ENCODE measurements around the gene PDCD2L.
"Not testable (repeated sequence)": the region's sequence is repeated elsewhere in the genome, so short reads cannot be mapped to it uniquely, and the experiment has no call there.

Gene PDCD2L

GRCh38 chr19:34426096-34426661 lies 22.0 kb downstream of the PDCD2L start:
- DNase-seq, result no peak

DNA sequence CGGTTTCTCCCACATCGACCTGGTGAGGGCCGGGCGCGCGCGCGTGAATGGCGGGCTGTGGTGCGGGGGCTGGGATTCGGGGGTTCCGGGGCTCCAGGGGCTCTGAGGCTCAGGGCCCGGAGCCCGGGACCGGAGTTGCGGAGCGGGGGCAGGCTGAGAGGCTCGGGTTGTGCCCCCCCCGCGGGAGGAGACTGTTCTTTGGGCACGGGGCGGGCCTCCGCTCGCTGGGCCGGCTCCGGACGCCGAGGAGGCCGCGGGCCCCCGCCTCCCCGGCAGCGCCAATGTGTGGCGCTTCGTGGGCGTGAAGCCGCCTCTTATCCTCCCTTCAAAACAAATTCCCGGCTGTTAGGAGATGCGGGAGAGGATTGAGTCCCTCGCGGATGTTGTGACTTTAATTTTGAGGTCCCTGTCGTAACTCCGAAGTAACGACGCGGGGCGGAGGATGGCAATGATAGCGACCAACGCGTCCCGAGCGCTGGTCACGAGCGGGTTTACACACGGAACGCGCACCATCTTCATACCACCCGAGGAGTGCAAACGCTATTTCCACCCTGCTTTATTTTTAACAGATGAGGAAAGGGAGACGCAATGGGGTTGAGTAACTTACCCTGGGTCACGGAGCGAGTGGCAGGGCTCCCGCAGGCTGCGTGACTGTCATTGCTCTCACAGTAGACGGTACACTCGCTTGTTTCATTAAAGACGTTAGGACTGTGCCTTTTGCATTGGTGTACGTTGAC lies 24.5 kb downstream of the PDCD2L start:
- peak; percentile 36 for DNase-seq

GRCh38 chr19:34429553-34429952 lies 25.4 kb downstream of the PDCD2L start:
- DNase-seq, result no peak

- DNase-seq, result peak; percentile 58
Measured at GRCh38 chr19:34430738-34431625, 26.8 kb downstream of the PDCD2L start.

DNA sequence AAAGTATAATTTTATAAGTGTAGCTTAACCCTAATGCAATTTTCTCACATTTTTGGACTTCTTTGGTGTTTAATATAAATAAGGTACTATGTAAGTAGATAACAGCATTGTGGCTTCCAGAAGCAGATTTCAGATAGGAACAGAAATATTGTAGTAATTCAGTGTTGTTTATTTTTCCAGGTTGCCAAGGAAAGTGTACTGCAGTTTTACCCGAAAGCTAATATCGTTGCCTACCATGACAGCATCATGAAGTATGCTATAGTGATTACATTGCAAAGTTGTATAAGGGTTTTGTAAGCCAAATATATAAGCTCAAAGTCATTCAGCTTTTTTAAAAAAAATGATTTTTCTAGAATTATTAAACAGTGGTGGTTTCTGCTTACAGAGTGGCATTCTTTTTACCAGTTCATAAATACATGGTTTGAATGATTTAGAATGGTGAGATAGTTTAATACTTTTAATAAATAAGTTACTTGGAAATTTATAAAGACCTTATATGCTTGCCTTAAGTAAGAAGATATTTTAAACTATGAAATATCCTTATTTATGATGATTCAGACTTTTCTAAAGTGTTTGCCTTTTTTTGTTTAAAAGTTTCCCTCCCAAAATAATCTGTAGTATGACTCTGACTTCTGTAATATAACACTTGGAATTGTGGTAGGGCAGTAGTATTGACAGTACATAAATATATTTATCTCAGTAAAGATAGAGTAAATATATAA lies 27.6 kb downstream of the PDCD2L start:
- DNase-seq, result no peak

DNA sequence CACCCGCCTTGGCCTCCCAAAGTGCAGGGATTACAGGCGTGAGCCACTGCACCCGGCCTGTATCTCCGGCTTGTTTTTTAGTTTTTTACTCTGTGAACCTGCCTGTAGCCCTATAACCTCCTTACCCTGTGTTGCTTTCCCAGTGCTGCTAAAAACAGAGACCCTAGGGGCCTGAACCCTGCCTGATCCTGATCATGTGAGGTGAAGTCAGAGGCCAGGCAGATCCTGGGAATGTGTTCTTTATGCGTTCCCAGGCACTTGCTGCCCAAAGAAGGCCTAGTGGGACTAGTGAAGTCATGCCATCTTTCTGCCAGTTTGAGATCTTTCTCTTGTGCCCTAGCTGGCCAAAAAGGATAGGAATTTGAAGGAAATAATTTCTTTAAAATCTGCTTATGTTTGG lies 28.6 kb downstream of the PDCD2L start:
- DNase-seq, result no peak

DNA sequence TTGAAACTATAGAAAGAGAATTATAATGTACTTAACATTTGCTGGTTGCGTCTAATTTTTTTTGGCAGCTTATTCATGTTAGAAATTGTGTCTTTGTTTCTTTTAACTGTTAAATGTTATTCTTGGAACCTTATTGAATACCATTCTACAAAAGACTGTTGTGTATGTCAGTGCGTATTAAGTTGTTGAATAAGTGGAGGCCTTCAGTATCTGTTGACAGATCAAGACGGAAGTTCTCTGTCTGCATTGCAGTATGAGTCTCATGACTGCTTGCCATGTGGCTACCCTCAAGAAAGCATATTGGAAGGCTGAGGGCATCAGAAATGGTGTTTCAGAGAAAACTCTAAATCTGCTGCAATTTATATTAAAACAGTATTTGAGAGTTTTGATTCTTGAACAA lies 32.5 kb downstream of the PDCD2L start:
- no peak for DNase-seq

- no peak for DNase-seq
Measured at GRCh38 chr19:34448191-34448590, 44.0 kb downstream of the PDCD2L start.

GRCh38 chr19:34452723-34453122 lies 48.5 kb downstream of the PDCD2L start:
- DNase-seq, result no peak

DNA sequence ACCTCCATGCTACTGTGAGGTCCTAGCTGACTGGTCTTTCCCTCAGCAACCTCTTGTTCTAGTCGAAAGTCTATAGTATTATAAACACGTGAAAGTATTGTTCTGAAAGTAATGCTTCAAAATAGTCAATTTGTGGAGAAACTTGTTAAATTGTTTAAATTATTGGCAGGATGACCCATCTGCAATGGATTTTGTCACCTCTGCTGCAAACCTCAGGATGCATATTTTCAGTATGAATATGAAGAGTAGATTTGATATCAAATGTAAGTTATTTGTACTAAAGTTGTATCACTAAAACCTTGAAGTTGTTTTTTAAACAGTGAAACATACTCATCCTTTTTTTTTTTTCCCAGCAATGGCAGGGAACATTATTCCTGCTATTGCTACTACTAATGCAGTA lies 49.9 kb downstream of the PDCD2L start:
- no peak for DNase-seq

- DNase-seq, result no peak
Measured at GRCh38 chr19:34454685-34455084, 50.5 kb downstream of the PDCD2L start.

DNA sequence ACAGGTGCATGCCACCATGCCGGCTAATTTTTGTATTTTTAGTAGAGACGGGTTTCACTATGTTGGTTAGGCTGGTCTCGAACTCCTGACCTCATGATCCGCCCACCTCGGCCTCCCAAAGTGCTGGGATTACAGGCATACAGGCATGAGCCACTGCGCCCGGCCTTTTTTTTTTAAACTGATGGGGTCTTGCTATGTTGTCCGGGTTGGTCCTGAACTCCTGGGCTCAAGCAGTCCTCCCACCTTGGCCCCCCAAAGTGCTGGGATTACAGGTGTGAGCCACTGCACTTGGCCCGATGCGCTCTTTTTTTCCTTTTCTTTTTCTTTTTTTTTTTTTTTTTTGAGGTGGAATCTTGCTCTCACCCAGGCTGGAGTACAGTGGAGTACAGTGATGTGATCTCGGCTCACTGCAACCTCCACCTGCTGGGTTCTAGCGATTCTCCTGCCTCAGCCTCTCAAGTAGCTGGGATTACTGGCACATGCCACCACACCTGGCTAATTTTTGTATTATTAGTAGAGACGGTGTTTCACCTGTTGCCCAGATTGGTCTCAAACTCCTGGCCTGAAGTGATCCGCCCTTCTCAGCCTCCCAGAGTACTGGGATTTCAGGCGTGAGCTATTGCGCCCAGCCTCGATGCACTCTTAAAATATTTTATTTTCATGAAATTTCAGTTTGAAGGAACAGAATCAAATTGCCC lies 51.7 kb downstream of the PDCD2L start:
- not testable (repeated sequence) for DNase-seq

- DNase-seq, result no peak
Measured at GRCh38 chr19:34457446-34457845, 53.2 kb downstream of the PDCD2L start.

- no peak for DNase-seq
Measured at GRCh38 chr19:34458677-34459076, 54.5 kb downstream of the PDCD2L start.

DNA sequence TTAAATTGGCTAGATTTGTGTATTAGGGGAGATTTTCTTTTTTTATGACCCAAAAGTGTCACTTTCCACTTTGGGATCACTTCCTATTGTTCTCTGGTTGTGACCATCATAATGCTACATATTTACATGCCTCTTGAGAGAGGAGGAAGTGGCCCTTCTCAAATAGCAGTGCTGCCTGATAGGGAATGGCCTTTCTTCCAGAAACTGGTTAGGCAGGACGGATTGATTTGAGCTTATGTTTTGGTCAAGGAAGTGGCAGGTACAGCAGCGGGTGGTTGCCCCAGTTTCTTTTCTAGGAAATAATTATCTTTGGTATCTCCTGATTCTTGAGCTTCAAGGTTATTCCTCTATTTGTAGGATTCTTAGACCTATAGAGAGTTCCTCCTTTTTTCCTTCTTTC lies 55.4 kb downstream of the PDCD2L start:
- no peak for DNase-seq

GRCh38 chr19:34461375-34462100 lies 57.3 kb downstream of the PDCD2L start:
- no peak for DNase-seq

GRCh38 chr19:34464785-34465184 lies 60.6 kb downstream of the PDCD2L start:
- DNase-seq, result not testable (repeated sequence)

DNA sequence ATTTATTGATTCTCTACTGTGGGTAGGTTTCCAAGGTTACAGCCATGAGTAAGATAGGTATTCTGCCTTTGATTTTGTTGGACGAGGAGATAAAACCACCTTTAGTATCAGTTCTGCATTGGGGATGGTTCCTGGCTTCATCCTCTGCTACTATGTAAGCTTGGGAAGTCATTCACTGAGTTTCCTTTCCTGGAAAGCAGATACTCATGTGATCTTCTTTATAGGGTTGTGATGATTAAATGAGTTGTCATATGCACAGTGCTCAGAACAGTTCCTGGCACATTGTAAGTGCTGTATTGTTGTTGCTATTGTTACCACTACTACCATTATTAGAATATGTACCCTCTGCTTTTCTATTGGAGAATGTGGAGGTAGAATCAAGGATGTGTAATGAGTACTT lies 64.2 kb downstream of the PDCD2L start:
- DNase-seq, result no peak

DNA sequence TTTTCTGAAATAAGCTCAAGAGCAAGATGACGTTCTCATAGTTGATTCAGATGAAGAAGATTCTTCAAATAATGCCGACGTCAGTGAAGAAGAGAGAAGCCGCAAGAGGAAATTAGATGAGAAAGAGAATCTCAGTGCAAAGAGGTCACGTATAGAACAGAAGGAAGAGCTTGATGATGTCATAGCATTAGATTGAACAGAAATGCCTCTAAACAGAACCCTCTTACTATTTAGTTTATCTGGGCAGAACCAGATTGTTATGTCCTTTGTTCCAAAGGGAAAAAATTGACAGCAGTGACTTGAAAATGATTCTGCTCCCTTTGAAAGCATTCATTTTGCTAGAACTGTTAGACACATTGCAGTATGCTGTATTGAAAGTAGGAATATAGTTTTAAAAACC lies 64.8 kb downstream of the PDCD2L start:
- not testable (repeated sequence) for DNase-seq

- no peak for DNase-seq
Measured at GRCh38 chr19:34471906-34472700, 67.9 kb downstream of the PDCD2L start.

Measured in 8988T (cell line).